Middle frontal gyrus (tissue), 1 donor: ENCODE data around the gene OR5H14.
"Not testable (repeated sequence)": the region's sequence is repeated elsewhere in the genome, so short reads cannot be mapped to it uniquely, and the experiment has no call there.

ENCODE experiments used
- DNase-seq: peaks from one replicate; pipeline ENCODE4 v3.0.0-alpha.2; 2015; ENCODE audit warnings: low spot score; ENCODE audit errors: extremely low spot score

The OR5H14 gene

GRCh38 chr3:98196293-98196692 lies 49.0 kb downstream of the OR5H14 start:
- DNase-seq: not testable (repeated sequence)

GRCh38 chr3:98199020-98199419 lies 51.7 kb downstream of the OR5H14 start:
- DNase-seq: no peak
